ENCODE data around the gene SSX2IP. TPM values are rescaled to one million over a fixed set of nuclear protein-coding genes. Genes with fewer than 3 reads are reported as not detected.
"Not testable (repeated sequence)": the region's sequence is repeated elsewhere in the genome, so short reads cannot be mapped to it uniquely, and the experiment has no call there.

SSX2IP gene
- total and polyA plus RNA-seq, 4 donors: 3.7 to 21.8 (median 6.4) TPM

- H3K4me1 ChIP-seq (ENCODE audit: control insufficient read depth in 4 of 4, insufficient read depth in 4 of 4, low read length in 3 of 4): no peaks in the 10 kb centered on the region
- no peak overlapping the region for H3K9ac ChIP-seq (ENCODE audit: low read depth in 1 of 2, low read length in 2 of 2)
- H3K27me3 ChIP-seq (ENCODE audit: control insufficient read depth in 4 of 4, insufficient read depth in 4 of 4, low read length in 3 of 4): no peaks in the 10 kb centered on the region
- no peak overlapping the region for H3K27ac ChIP-seq (ENCODE audit: low read depth in 1 of 2, low read length in 2 of 2)
- no peak for DNase-seq (ENCODE audit: low spot score)
- no peaks in the 10 kb centered on the region for H3K36me3 ChIP-seq (ENCODE audit: control insufficient read depth in 4 of 4, insufficient read depth in 3 of 4, low read depth in 1 of 4, low read length in 3 of 4)
- H3K9me3 ChIP-seq (ENCODE audit: control insufficient read depth in 4 of 4, low read length in 3 of 4): peaks cover 0 to 2% (median 0%) of the 10 kb centered on the region in 4 donors
- TF ChIP-seq SP1 (IDR thresholded peaks at IDR 0.05) (no peak), HNF4G (IDR thresholded peaks at IDR 0.05) (no peak), JUND (IDR thresholded peaks at IDR 0.05) (no peak), TAF1 (conservative IDR thresholded peaks at IDR 0.05) (no peak)
- no peak overlapping the region for H3K4me3 ChIP-seq (ENCODE audit: low read depth in 1 of 3, low read length in 3 of 3)
Measured at GRCh38 chr1:84731519-84731918, 41.3 kb upstream of the SSX2IP start.

GRCh38 chr1:84727711-84728110, 37.5 kb upstream of the SSX2IP start:
- not testable (repeated sequence) for DNase-seq (ENCODE audit: low spot score); H3K27me3 ChIP-seq (ENCODE audit: control insufficient read depth in 4 of 4, insufficient read depth in 4 of 4, low read length in 3 of 4); H3K27ac ChIP-seq (ENCODE audit: low read depth in 1 of 2, low read length in 2 of 2); H3K9ac ChIP-seq (ENCODE audit: low read depth in 1 of 2, low read length in 2 of 2); H3K9me3 ChIP-seq (ENCODE audit: control insufficient read depth in 4 of 4, low read length in 3 of 4); H3K36me3 ChIP-seq (ENCODE audit: control insufficient read depth in 4 of 4, insufficient read depth in 3 of 4, low read depth in 1 of 4, low read length in 3 of 4); H3K4me3 ChIP-seq (ENCODE audit: low read depth in 1 of 3, low read length in 3 of 3)
- 94% methylated on average over 1 of the region's 1 CpG for WGBS
- peaks cover 0 to 11% (median 6%) of the 10 kb centered on the region in 4 donors for H3K4me1 ChIP-seq (ENCODE audit: control insufficient read depth in 4 of 4, insufficient read depth in 4 of 4, low read length in 3 of 4)

- no peaks in the 10 kb centered on the region for H3K9me3 ChIP-seq (ENCODE audit: control insufficient read depth in 4 of 4, low read length in 3 of 4)
- peaks cover 0 to 16% (median 6%) of the 10 kb centered on the region in 4 donors for H3K4me1 ChIP-seq (ENCODE audit: control insufficient read depth in 4 of 4, insufficient read depth in 4 of 4, low read length in 3 of 4)
- no peaks in the 10 kb centered on the region for H3K36me3 ChIP-seq (ENCODE audit: control insufficient read depth in 4 of 4, insufficient read depth in 3 of 4, low read depth in 1 of 4, low read length in 3 of 4)
- H3K27ac ChIP-seq (ENCODE audit: low read depth in 1 of 2, low read length in 2 of 2): no peak overlapping the region
- 95% methylated on average over 2 of the region's 2 CpGs for WGBS
- H3K4me3 ChIP-seq (ENCODE audit: low read depth in 1 of 3, low read length in 3 of 3): no peak overlapping the region
- no peak for DNase-seq (ENCODE audit: low spot score)
- H3K9ac ChIP-seq (ENCODE audit: low read depth in 1 of 2, low read length in 2 of 2): no peak overlapping the region
- TF ChIP-seq NR2F2 (IDR thresholded peaks at IDR 0.05) (no peak), HNF4G (IDR thresholded peaks at IDR 0.05) (no peak), EGR1 (IDR thresholded peaks at IDR 0.05; ENCODE audit: low read depth in 2 of 2) (no peak), MAX (IDR thresholded peaks at IDR 0.05) (no peak), TAF1 (conservative IDR thresholded peaks at IDR 0.05) (no peak), ZBTB33 (IDR thresholded peaks at IDR 0.05) (no peak), RAD21 (IDR thresholded peaks at IDR 0.05) (no peak), YY1 (IDR thresholded peaks at IDR 0.05) (no peak), SP1 (IDR thresholded peaks at IDR 0.05) (no peak), REST (IDR thresholded peaks at IDR 0.05) (no peak), FOXA1 (IDR thresholded peaks at IDR 0.05) (no peak), ATF3 (IDR thresholded peaks at IDR 0.05) (no peak), RXRA (IDR thresholded peaks at IDR 0.05) (no peak), FOXA2 (IDR thresholded peaks at IDR 0.05) (no peak), JUND (IDR thresholded peaks at IDR 0.05) (no peak), CTCF (IDR thresholded peaks at IDR 0.05; ENCODE audit: low read depth, low read length, missing input control) (no peak), HNF4A (conservative IDR thresholded peaks at IDR 0.05) (no peak), GABPA (IDR thresholded peaks at IDR 0.05 in 1 of 2, conservative IDR thresholded peaks at IDR 0.05 in 1 of 2) (no peak)
- H3K27me3 ChIP-seq (ENCODE audit: control insufficient read depth in 4 of 4, insufficient read depth in 4 of 4, low read length in 3 of 4): no peaks in the 10 kb centered on the region
Measured at GRCh38 chr1:84726593-84727499, 36.6 kb upstream of the SSX2IP start.

Data from liver (tissue), 9 donors.